ENCODE data around the gene MRPL55. TPM values are rescaled to one million over a fixed set of nuclear protein-coding genes. Genes with fewer than 3 reads are reported as not detected.

The MRPL55 gene
- total RNA-seq, 5 donors from 2014 or later (not counting 1 experiment from before 2014, with no cell fraction given): 49.7 to 63.5 (median 55.9) TPM

GRCh38 chr1:228141226-228142044, 32.3 kb upstream of the MRPL55 start:
- Mint-ChIP-seq H3K4me1 (peaks cover 41 to 52% (median 48%) of the 10 kb centered on the region in 3 donors), H3K27ac (peak overlapping the region; percentile 95 to 98), H3K36me3 (peaks cover under 1% of the 10 kb centered on the region), H3K9me3 (no peaks in the 10 kb centered on the region), H3K4me3 (peak overlapping the region; percentile 94 to 96 (median 95)), H3K27me3 (no peaks in the 10 kb centered on the region)
- WGBS (ENCODE audit: insufficient coverage): 21% methylated on average over 24 of the region's 27 CpGs
- Histone ChIP-seq H3K27me3 (replicated peaks in 1 of 2; ENCODE audit: control insufficient read depth in 2 of 2, extremely low read depth in 1 of 2, insufficient read depth in 2 of 2, low read length in 1 of 2) (no peaks in the 10 kb centered on the region), H3K27ac (ENCODE audit: low read length) (peak overlapping the region; percentile 98), H3K4me1 (ENCODE audit: control insufficient read depth in 1 of 2, extremely low read depth in 1 of 2, insufficient read depth in 2 of 2, low read length in 2 of 2) (peaks cover 12 to 76% of the 10 kb centered on the region in 2 experiments), H3K4me3 (ENCODE audit: control insufficient read depth in 1 of 2, extremely low read depth in 1 of 2, low read length in 1 of 2) (peak overlapping the region; percentile 85 to 97), H3K36me3 (ENCODE audit: control insufficient read depth in 2 of 2, extremely low read depth in 1 of 2, insufficient read depth in 1 of 2, low read length in 1 of 2) (peaks cover 8 to 14% of the 10 kb centered on the region in 2 donors), H3K9me3 (no peaks in the 10 kb centered on the region)
- ATAC-seq (replicated peaks in 1 of 4): no peak
- CTCF ChIA-PET: interaction anchor here in 1 of 2 donors (2.1 kb wide), 1 partner anchor 25 kb away, joined by 15 read pairs; the partner anchor contains the start of gene IBA57
- DNase-seq: peak in 3 of 35 experiments; percentile 13 to 62 (median 25)
- POLR2A ChIA-PET: interaction anchor here in 1 of 2 donors (0.6 kb wide), 1 partner anchor 21 kb away, joined by 4 read pairs; no protein-coding TSS in a partner anchor

GRCh38 chr1:228140724-228141225, 31.7 kb upstream of the MRPL55 start:
- Histone ChIP-seq H3K27ac (ENCODE audit: low read length) (peak overlapping the region; percentile 98), H3K27me3 (replicated peaks in 1 of 2; ENCODE audit: control insufficient read depth in 2 of 2, extremely low read depth in 1 of 2, insufficient read depth in 2 of 2, low read length in 1 of 2) (no peaks in the 10 kb centered on the region), H3K9me3 (no peaks in the 10 kb centered on the region), H3K4me3 (ENCODE audit: control insufficient read depth in 1 of 2, extremely low read depth in 1 of 2, low read length in 1 of 2) (peak overlapping the region; percentile 85 to 97), H3K4me1 (ENCODE audit: control insufficient read depth in 1 of 2, extremely low read depth in 1 of 2, insufficient read depth in 2 of 2, low read length in 2 of 2) (peaks cover 12 to 71% of the 10 kb centered on the region in 2 experiments), H3K36me3 (ENCODE audit: control insufficient read depth in 2 of 2, extremely low read depth in 1 of 2, insufficient read depth in 1 of 2, low read length in 1 of 2) (peaks cover 7% of the 10 kb centered on the region in 2 donors)
- CTCF ChIA-PET: interaction anchor here in 1 of 2 donors (0.7 to 2.1 kb wide), 2 partner anchors 21 to 25 kb away, joined by 3 to 15 read pairs; partner anchors contain the start of gene IBA57
- POLR2A ChIA-PET: interaction anchor here in 1 of 2 donors (0.6 to 0.8 kb wide), 3 partner anchors 26 to 567 kb away, joined by 3 to 4 read pairs (median 3); no protein-coding TSS in a partner anchor
- ATAC-seq (replicated peaks in 1 of 4) (no peak), DNase-seq (peak in 2 of 35 experiments; percentile 14 to 28)
- no peaks in the 10 kb centered on the region for H3K36me3 Mint-ChIP-seq
- H3K9me3 Mint-ChIP-seq: no peaks in the 10 kb centered on the region
- H3K27me3 Mint-ChIP-seq: peaks cover 0 to 2% of the 10 kb centered on the region in 2 donors
- peak overlapping the region; percentile 94 to 96 (median 95) for H3K4me3 Mint-ChIP-seq
- H3K27ac Mint-ChIP-seq: peak overlapping the region; percentile 95 to 98
- 2% methylated on average over 22 of the region's 25 CpGs for WGBS (ENCODE audit: insufficient coverage)
- H3K4me1 Mint-ChIP-seq: peaks cover 41 to 51% (median 48%) of the 10 kb centered on the region in 3 donors

- Mint-ChIP-seq H3K27ac (peak within 1 kb of the TSS; percentile 96 to 98), H3K27me3 (peaks cover 0 to 4% of the 10 kb centered on the region in 2 donors), H3K4me3 (peak within 1 kb of the TSS; percentile 94 to 96 (median 95)), H3K36me3 (no peaks in the 10 kb centered on the region), H3K4me1 (peaks cover 41 to 49% (median 47%) of the 10 kb centered on the region in 3 donors), H3K9me3 (no peaks in the 10 kb centered on the region)
- H3K4me3 ChIP-seq (ENCODE audit: control insufficient read depth in 1 of 2, extremely low read depth in 1 of 2, low read length in 1 of 2): peak within 1 kb of the TSS; percentile 85 to 97
- H3K27me3 ChIP-seq (replicated peaks in 1 of 2; ENCODE audit: control insufficient read depth in 2 of 2, extremely low read depth in 1 of 2, insufficient read depth in 2 of 2, low read length in 1 of 2): no peaks in the 10 kb centered on the region
- H3K36me3 ChIP-seq (ENCODE audit: control insufficient read depth in 2 of 2, extremely low read depth in 1 of 2, insufficient read depth in 1 of 2, low read length in 1 of 2): peaks cover 1 to 4% of the 10 kb centered on the region in 2 donors
- CTCF ChIA-PET: interaction anchor here in 1 of 2 donors (0.5 to 2.1 kb wide), 3 partner anchors 22 to 319 kb away, joined by 3 to 15 read pairs (median 4); partner anchors contain the start of gene IBA57
- H3K27ac ChIP-seq (ENCODE audit: low read length): peak within 1 kb of the TSS; percentile 98
- H3K9me3 ChIP-seq: no peaks in the 10 kb centered on the region
- under 1% methylated on average over 92 of the region's 95 CpGs for WGBS (ENCODE audit: insufficient coverage)
- peaks cover 12 to 65% of the 10 kb centered on the region in 2 experiments for H3K4me1 ChIP-seq (ENCODE audit: control insufficient read depth in 1 of 2, extremely low read depth in 1 of 2, insufficient read depth in 2 of 2, low read length in 2 of 2)
- ATAC-seq (replicated peaks in 1 of 4) (peak; percentile 87 to 96 (median 92)), DNase-seq (peak; percentile 99 to 100 (median 100))
- POLR2A ChIA-PET: interaction anchor here (0.6 to 0.8 kb wide), 4 partner anchors 26 to 566 kb away, joined by 3 to 4 read pairs (median 3); no protein-coding TSS in a partner anchor
Measured at GRCh38 chr1:228139931-228140723, 31.0 kb upstream of the MRPL55 start, which contains the start of gene GUK1. GUK1 (plus strand) TSS chr1:228140279; CDS start chr1:228140303, 24 bp downstream.

GRCh38 chr1:228139406-228139930, 30.4 kb upstream of the MRPL55 start:
- WGBS (ENCODE audit: insufficient coverage): 23% methylated on average over 30 of the region's 30 CpGs

GRCh38 chr1:228136901-228137300, 27.8 kb upstream of the MRPL55 start:
- WGBS (ENCODE audit: insufficient coverage): no CpG with 5 or more reads among the region's 1 CpG

More at GRCh38 chr1:228139406-228139930, 30.4 kb upstream of the MRPL55 start:
- Histone ChIP-seq H3K9me3 (no peaks in the 10 kb centered on the region), H3K4me3 (ENCODE audit: control insufficient read depth in 1 of 2, extremely low read depth in 1 of 2, low read length in 1 of 2) (peak overlapping the region; percentile 64 to 72), H3K36me3 (ENCODE audit: control insufficient read depth in 2 of 2, extremely low read depth in 1 of 2, insufficient read depth in 1 of 2, low read length in 1 of 2) (peaks cover 0 to 4% of the 10 kb centered on the region in 2 donors), H3K4me1 (ENCODE audit: control insufficient read depth in 1 of 2, extremely low read depth in 1 of 2, insufficient read depth in 2 of 2, low read length in 2 of 2) (peaks cover 12 to 59% of the 10 kb centered on the region in 2 experiments), H3K27me3 (replicated peaks in 1 of 2; ENCODE audit: control insufficient read depth in 2 of 2, extremely low read depth in 1 of 2, insufficient read depth in 2 of 2, low read length in 1 of 2) (peaks cover 0 to 6% of the 10 kb centered on the region in 2 experiments), H3K27ac (ENCODE audit: low read length) (peak overlapping the region; percentile 96)
- no peak for ATAC-seq (replicated peaks in 1 of 4)
- Mint-ChIP-seq H3K27me3 (peaks cover 0 to 10% of the 10 kb centered on the region in 2 donors), H3K4me3 (peak overlapping the region; percentile 94 to 96 (median 95)), H3K9me3 (no peaks in the 10 kb centered on the region), H3K27ac (peak overlapping the region; percentile 96 to 98), H3K4me1 (peaks cover 38 to 46% (median 44%) of the 10 kb centered on the region in 3 donors), H3K36me3 (no peaks in the 10 kb centered on the region)
- no peak for DNase-seq
- ChIA-PET POLR2A (interaction anchor here in 1 of 2 donors (0.7 kb wide), 1 partner anchor 29 kb away, joined by 5 read pairs; no protein-coding TSS in a partner anchor), CTCF (no interaction called here)

More at GRCh38 chr1:228136901-228137300, 27.8 kb upstream of the MRPL55 start:
- Histone ChIP-seq H3K4me1 (ENCODE audit: control insufficient read depth in 1 of 2, extremely low read depth in 1 of 2, insufficient read depth in 2 of 2, low read length in 2 of 2) (peaks cover 7 to 33% of the 10 kb centered on the region in 2 experiments), H3K27ac (ENCODE audit: low read length) (peak overlapping the region; percentile 52), H3K4me3 (ENCODE audit: control insufficient read depth in 1 of 2, extremely low read depth in 1 of 2, low read length in 1 of 2) (no peak overlapping the region), H3K27me3 (replicated peaks in 1 of 2; ENCODE audit: control insufficient read depth in 2 of 2, extremely low read depth in 1 of 2, insufficient read depth in 2 of 2, low read length in 1 of 2) (peaks cover 0 to 10% of the 10 kb centered on the region in 2 experiments), H3K36me3 (ENCODE audit: control insufficient read depth in 2 of 2, extremely low read depth in 1 of 2, insufficient read depth in 1 of 2, low read length in 1 of 2) (peaks cover 0 to under 1% of the 10 kb centered on the region in 2 donors), H3K9me3 (no peaks in the 10 kb centered on the region)
- ATAC-seq (replicated peaks in 1 of 4) (no peak), DNase-seq (peak in 2 of 35 experiments; percentile 26 to 61)
- H3K27me3 Mint-ChIP-seq: peaks cover 0 to 11% of the 10 kb centered on the region in 2 donors
- peak overlapping the region in 1 of 2 donors; percentile 22 for H3K27ac Mint-ChIP-seq
- ChIA-PET CTCF (interaction anchor here in 1 of 2 donors (0.6 to 0.8 kb wide), 3 partner anchors 28 to 375 kb away, joined by 3 to 4 read pairs (median 3); no protein-coding TSS in a partner anchor), POLR2A (interaction anchor here in 1 of 2 donors (0.6 kb wide), 1 partner anchor 29 kb away, joined by 8 read pairs; the partner anchor contains the start of gene IBA57)
- H3K36me3 Mint-ChIP-seq: no peaks in the 10 kb centered on the region
- H3K9me3 Mint-ChIP-seq: no peaks in the 10 kb centered on the region
- peaks cover 12 to 22% (median 19%) of the 10 kb centered on the region in 3 donors for H3K4me1 Mint-ChIP-seq
- H3K4me3 Mint-ChIP-seq: no peak overlapping the region

All from T-cell (primary cell).